ENCODE measurements around the gene PITPNC1.

GRCh38 chr17:67712375-67712774, 335.3 kb downstream of the PITPNC1 start:
- TF ChIP-seq EP300 (IDR thresholded peaks at IDR 0.05), result no peak
- no peak for TF ChIP-seq POLR2AphosphoS5 (IDR thresholded peaks at IDR 0.05)

Measured in upper lobe of left lung (tissue), 4 donors.